Measurements from ENCODE around the gene PKP3.
"Not testable (repeated sequence)": the region's sequence is repeated elsewhere in the genome, so short reads cannot be mapped to it uniquely, and the experiment has no call there.

The PKP3 gene

DNA sequence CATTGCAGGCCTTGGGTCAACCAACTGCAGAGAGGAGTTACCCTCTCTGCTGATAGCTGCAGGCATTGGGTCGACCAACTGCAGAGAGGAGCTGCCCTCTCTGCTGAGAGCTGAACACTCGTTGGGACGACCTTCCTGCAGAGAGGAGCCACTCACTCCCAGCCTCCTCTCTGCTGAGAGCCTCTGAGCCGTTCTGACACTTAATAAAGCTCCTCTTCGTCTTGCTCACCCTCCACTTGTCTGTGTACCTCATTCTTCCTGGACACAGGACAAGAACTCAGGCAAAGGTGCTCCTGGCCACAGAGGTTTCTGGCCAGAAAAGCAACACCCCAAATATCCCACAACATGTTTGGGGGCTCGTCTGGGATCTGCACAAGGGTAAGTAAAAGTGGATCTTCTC is 7.5 kb upstream of the PKP3 start:
- Histone ChIP-seq H3K9me3 (ENCODE audit: low read depth, low read length) (no peaks in the 10 kb centered on the region), H3K9ac (ENCODE audit: insufficient read length) (no peak overlapping the region), H3K36me3 (ENCODE audit: insufficient read depth, low read length) (no peaks in the 10 kb centered on the region), H3K27ac (no peak overlapping the region), H3K4me3 (no peak overlapping the region)
- TF ChIP-seq EZH2 (IDR thresholded peaks at IDR 0.05) (no peak), POLR2AphosphoS5 (IDR thresholded peaks at IDR 0.05; ENCODE audit: borderline replicate concordance, low read depth, low read length) (no peak), FOXP2 (optimal IDR thresholded peaks at IDR 0.05; ENCODE audit: control extremely low read depth, extremely low read length, insufficient read depth) (no peak)
- no peak for DNase-seq (ENCODE audit: low read depth, low spot score)

DNA sequence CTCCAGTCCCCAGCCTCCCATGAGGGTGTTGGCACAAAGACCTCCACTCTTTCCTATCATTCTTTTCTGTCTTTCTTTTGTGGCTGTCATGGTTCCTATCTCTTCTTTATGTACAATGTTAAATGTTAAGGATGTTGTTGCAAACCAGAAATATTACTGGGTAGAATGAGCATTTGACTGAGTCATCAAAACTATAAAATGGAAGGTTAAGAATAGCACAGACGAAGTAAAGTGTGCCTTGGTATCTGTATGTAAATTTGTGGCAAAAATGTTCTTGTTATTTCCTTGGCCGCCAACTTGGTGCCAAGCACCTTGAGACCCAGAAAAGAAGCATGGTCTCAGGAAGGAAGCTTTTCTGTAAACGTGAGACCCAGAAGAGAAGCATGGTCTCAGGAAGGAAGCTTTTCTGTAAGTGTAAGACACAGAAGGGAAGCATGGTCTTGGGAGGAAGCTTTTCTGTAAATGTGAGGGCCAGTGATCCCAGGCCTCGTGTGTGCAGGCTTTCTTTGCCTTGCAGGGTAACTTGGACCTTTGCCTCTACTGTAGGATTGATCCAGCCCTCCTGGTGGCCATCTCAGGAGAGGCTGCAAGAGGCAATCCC is 6.7 kb upstream of the PKP3 start:
- H3K4me3 ChIP-seq, result no peak overlapping the region
- no peak for DNase-seq (ENCODE audit: low read depth, low spot score)
- no peak overlapping the region for H3K9ac ChIP-seq (ENCODE audit: insufficient read length)
- H3K9me3 ChIP-seq (ENCODE audit: low read depth, low read length), result no peaks in the 10 kb centered on the region
- no peak overlapping the region for H3K27ac ChIP-seq
- H3K36me3 ChIP-seq (ENCODE audit: insufficient read depth, low read length), result no peaks in the 10 kb centered on the region
- no peak for TF ChIP-seq FOXP2 (optimal IDR thresholded peaks at IDR 0.05; ENCODE audit: control extremely low read depth, extremely low read length, insufficient read depth)
- TF ChIP-seq EZH2 (IDR thresholded peaks at IDR 0.05), result no peak
- no peak for TF ChIP-seq POLR2AphosphoS5 (IDR thresholded peaks at IDR 0.05; ENCODE audit: borderline replicate concordance, low read depth, low read length)

- not testable (repeated sequence) for H3K36me3 ChIP-seq (ENCODE audit: insufficient read depth, low read length); DNase-seq (ENCODE audit: low read depth, low spot score); H3K9ac ChIP-seq (ENCODE audit: insufficient read length); H3K9me3 ChIP-seq (ENCODE audit: low read depth, low read length); H3K4me3 ChIP-seq; H3K27ac ChIP-seq
These were observed 4.6 kb upstream of the PKP3 start for GRCh38 chr11:389369-389768.

- Histone ChIP-seq H3K36me3 (ENCODE audit: insufficient read depth, low read length) (no peaks in the 10 kb centered on the region), H3K9ac (ENCODE audit: insufficient read length) (no peak overlapping the region), H3K27ac (no peak overlapping the region), H3K9me3 (ENCODE audit: low read depth, low read length) (no peaks in the 10 kb centered on the region), H3K4me3 (no peak overlapping the region)
- no peak for DNase-seq (ENCODE audit: low read depth, low spot score)
- TF ChIP-seq EZH2 (IDR thresholded peaks at IDR 0.05), result no peak
- TF ChIP-seq FOXP2 (optimal IDR thresholded peaks at IDR 0.05; ENCODE audit: control extremely low read depth, extremely low read length, insufficient read depth), result no peak
- TF ChIP-seq POLR2AphosphoS5 (IDR thresholded peaks at IDR 0.05; ENCODE audit: borderline replicate concordance, low read depth, low read length), result no peak
These were observed 3.8 kb upstream of the PKP3 start for GRCh38 chr11:390175-390574.

- Histone ChIP-seq H3K27ac (no peak overlapping the region), H3K9me3 (ENCODE audit: low read depth, low read length) (no peaks in the 10 kb centered on the region), H3K4me3 (no peak overlapping the region), H3K9ac (ENCODE audit: insufficient read length) (no peak overlapping the region), H3K36me3 (ENCODE audit: insufficient read depth, low read length) (no peaks in the 10 kb centered on the region)
- DNase-seq (ENCODE audit: low read depth, low spot score), result no peak
- TF ChIP-seq FOXP2 (optimal IDR thresholded peaks at IDR 0.05; ENCODE audit: control extremely low read depth, extremely low read length, insufficient read depth) (no peak), EZH2 (IDR thresholded peaks at IDR 0.05) (no peak), POLR2AphosphoS5 (IDR thresholded peaks at IDR 0.05; ENCODE audit: borderline replicate concordance, low read depth, low read length) (no peak)
These were observed 2.6 kb upstream of the PKP3 start for GRCh38 chr11:391117-392017.

DNA sequence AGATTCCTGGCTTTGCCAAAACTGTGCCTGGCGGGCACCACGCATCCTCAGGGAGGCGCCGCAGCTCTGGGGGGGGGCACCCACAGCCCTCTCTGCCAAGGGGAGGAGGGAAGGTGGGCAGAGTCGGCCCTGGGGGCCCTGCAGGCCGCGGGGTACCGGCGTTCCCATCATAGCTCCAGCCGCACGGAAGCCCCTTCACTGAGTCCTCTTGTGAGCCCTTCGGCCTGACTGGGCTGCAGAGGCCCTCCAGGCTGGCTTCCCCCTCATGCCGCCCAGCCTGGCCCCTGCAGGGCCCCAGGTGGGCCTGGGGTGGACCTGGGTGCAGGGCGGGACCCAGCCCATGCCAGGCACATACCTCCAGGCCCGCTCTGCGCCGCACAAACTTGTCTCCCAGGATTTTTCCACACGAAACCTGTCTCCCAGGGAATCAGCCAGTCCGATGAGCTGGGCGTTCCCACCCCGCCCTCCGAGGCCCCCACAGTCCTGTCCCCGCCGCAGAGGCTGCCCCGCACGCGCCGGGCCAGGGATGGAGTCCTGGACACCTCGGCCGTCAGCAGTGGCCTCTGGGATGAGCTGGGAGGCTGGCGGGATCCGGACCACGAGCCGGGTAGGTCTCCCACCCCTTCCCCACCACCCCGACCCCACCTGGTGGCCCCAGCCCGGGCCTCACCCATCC is 1.8 kb upstream of the PKP3 start:
- no peak for DNase-seq (ENCODE audit: low read depth, low spot score)
- TF ChIP-seq FOXP2 (optimal IDR thresholded peaks at IDR 0.05; ENCODE audit: control extremely low read depth, extremely low read length, insufficient read depth) (no peak), EZH2 (IDR thresholded peaks at IDR 0.05) (no peak), POLR2AphosphoS5 (IDR thresholded peaks at IDR 0.05; ENCODE audit: borderline replicate concordance, low read depth, low read length) (no peak)
- no peaks in the 10 kb centered on the region for H3K36me3 ChIP-seq (ENCODE audit: insufficient read depth, low read length)
- no peak overlapping the region for H3K27ac ChIP-seq
- H3K4me3 ChIP-seq, result no peak overlapping the region
- H3K9me3 ChIP-seq (ENCODE audit: low read depth, low read length), result no peaks in the 10 kb centered on the region
- H3K9ac ChIP-seq (ENCODE audit: insufficient read length), result no peak overlapping the region

DNA sequence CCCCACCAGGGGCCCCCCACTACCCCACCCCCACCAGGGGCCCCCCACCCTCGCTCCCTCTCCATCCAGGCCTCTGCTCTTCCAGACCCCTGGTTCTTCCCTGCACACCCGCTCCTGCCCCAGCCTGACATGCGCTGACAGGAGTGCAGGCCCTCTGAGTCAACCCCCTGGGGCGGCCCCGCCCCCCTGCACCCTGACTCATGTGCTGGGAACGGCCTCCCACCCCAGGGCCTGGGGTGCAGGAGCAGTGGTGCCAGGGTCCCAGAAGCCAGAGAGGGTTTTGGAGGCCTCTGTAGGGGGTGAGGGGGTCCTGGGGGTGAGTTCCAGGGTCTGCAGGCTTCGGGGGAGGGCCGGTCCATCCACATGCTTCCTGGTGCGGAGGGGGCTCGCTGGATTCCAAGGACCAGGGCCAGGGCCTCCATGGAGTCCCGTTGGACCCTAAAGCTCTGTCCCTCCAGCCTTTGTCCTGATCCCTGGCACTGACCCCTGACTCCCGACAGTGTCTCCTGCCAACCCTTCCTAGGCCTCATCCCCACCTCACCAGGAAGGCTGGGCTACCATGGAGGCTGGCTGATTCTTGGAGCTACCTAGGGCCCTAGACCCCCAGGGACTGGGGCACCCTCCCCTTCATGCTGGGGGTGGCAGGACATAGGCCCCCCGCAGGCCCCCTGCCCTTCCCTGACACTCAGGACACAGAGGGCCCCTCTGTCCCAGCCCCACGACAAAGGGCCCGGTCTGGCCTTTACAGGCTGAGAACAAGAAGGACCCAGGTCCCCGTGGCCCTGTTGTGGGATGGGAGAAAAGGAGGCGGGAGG is 583 bp upstream of the PKP3 start:
- DNase-seq (ENCODE audit: low read depth, low spot score), result no peak
- H3K9ac ChIP-seq (ENCODE audit: insufficient read length), result no peak overlapping the region
- no peaks in the 10 kb centered on the region for H3K36me3 ChIP-seq (ENCODE audit: insufficient read depth, low read length)
- H3K4me3 ChIP-seq, result no peak overlapping the region
- TF ChIP-seq POLR2AphosphoS5 (IDR thresholded peaks at IDR 0.05; ENCODE audit: borderline replicate concordance, low read depth, low read length) (no peak), EZH2 (IDR thresholded peaks at IDR 0.05) (no peak), FOXP2 (optimal IDR thresholded peaks at IDR 0.05; ENCODE audit: control extremely low read depth, extremely low read length, insufficient read depth) (no peak)
- H3K9me3 ChIP-seq (ENCODE audit: low read depth, low read length), result no peaks in the 10 kb centered on the region
- H3K27ac ChIP-seq, result no peak overlapping the region
